ENCODE results near the gene FLACC1.
"Not testable (repeated sequence)": the region's sequence is repeated elsewhere in the genome, so short reads cannot be mapped to it uniquely, and the experiment has no call there.

The FLACC1 gene

GRCh38 chr2:201307876-201308275 is 49.3 kb downstream of the FLACC1 start:
- Histone ChIP-seq H3K9ac (ENCODE audit: low read length) (no peak overlapping the region), H3K36me3 (ENCODE audit: control insufficient read depth, insufficient read depth, low read length) (no peaks in the 10 kb centered on the region), H2BK15ac (replicated peaks; ENCODE audit: low read depth) (no peak overlapping the region), H3K79me2 (ENCODE audit: control insufficient read depth, insufficient read depth, low read length) (no peaks in the 10 kb centered on the region), H3K56ac (ENCODE audit: low read length) (no peak overlapping the region), H2AK5ac (ENCODE audit: low read length) (no peak overlapping the region), H3K4me1 (ENCODE audit: control insufficient read depth, low read depth, low read length) (no peaks in the 10 kb centered on the region), H3K4me3 (ENCODE audit: low read length) (no peak overlapping the region), H3K4ac (ENCODE audit: low read depth, low read length) (no peak overlapping the region), H3K27me3 (ENCODE audit: insufficient read depth, low read length, poor library complexity) (no peaks in the 10 kb centered on the region), H3K4me2 (ENCODE audit: low read length) (no peak overlapping the region), H2BK5ac (ENCODE audit: low read length) (no peak overlapping the region), H3K79me1 (ENCODE audit: low read length) (no peaks in the 10 kb centered on the region), H3K18ac (ENCODE audit: low read length) (no peak overlapping the region), H3K23ac (ENCODE audit: low read length) (no peak overlapping the region), H2BK120ac (ENCODE audit: low read depth, low read length) (no peak overlapping the region), H4K5ac (ENCODE audit: low read length) (no peak overlapping the region), H3K27ac (ENCODE audit: low read depth, low read length) (no peak overlapping the region), H4K8ac (ENCODE audit: low read depth, low read length) (no peak overlapping the region)
- no peak for DNase-seq
- WGBS (ENCODE audit: extremely low coverage, insufficient coverage, low lambda C conversion rate): no CpG with 5 or more reads among the region's 3 CpGs

GRCh38 chr2:201299929-201300328 is 57.2 kb downstream of the FLACC1 start:
- H3K4me2 ChIP-seq (ENCODE audit: low read length); H3K23ac ChIP-seq (ENCODE audit: low read length); H2BK120ac ChIP-seq (ENCODE audit: low read depth, low read length); H4K5ac ChIP-seq (ENCODE audit: low read length); H3K4ac ChIP-seq (ENCODE audit: low read depth, low read length); H4K8ac ChIP-seq (ENCODE audit: low read depth, low read length); H3K18ac ChIP-seq (ENCODE audit: low read length); H2AK5ac ChIP-seq (ENCODE audit: low read length); H3K79me1 ChIP-seq (ENCODE audit: low read length); H3K4me3 ChIP-seq (ENCODE audit: low read length); H3K27ac ChIP-seq (ENCODE audit: low read depth, low read length); H3K27me3 ChIP-seq (ENCODE audit: insufficient read depth, low read length, poor library complexity); H2BK15ac ChIP-seq (replicated peaks; ENCODE audit: low read depth); DNase-seq; H2BK5ac ChIP-seq (ENCODE audit: low read length); H3K56ac ChIP-seq (ENCODE audit: low read length); H3K79me2 ChIP-seq (ENCODE audit: control insufficient read depth, insufficient read depth, low read length); H3K9ac ChIP-seq (ENCODE audit: low read length); H3K36me3 ChIP-seq (ENCODE audit: control insufficient read depth, insufficient read depth, low read length); H3K4me1 ChIP-seq (ENCODE audit: control insufficient read depth, low read depth, low read length): not testable (repeated sequence)
- WGBS (ENCODE audit: extremely low coverage, insufficient coverage, low lambda C conversion rate): no CpG with 5 or more reads among the region's 11 CpGs

GRCh38 chr2:201298462-201299052 is 58.6 kb downstream of the FLACC1 start:
- Histone ChIP-seq H2BK5ac (ENCODE audit: low read length) (no peak overlapping the region), H3K27ac (ENCODE audit: low read depth, low read length) (no peak overlapping the region), H3K23ac (ENCODE audit: low read length) (no peak overlapping the region), H3K9ac (ENCODE audit: low read length) (no peak overlapping the region), H3K4me3 (ENCODE audit: low read length) (no peak overlapping the region), H4K8ac (ENCODE audit: low read depth, low read length) (no peak overlapping the region), H3K4me1 (ENCODE audit: control insufficient read depth, low read depth, low read length) (no peaks in the 10 kb centered on the region), H3K79me1 (ENCODE audit: low read length) (no peaks in the 10 kb centered on the region), H3K79me2 (ENCODE audit: control insufficient read depth, insufficient read depth, low read length) (no peaks in the 10 kb centered on the region), H2BK120ac (ENCODE audit: low read depth, low read length) (no peak overlapping the region), H3K4me2 (ENCODE audit: low read length) (no peak overlapping the region), H3K27me3 (ENCODE audit: insufficient read depth, low read length, poor library complexity) (no peaks in the 10 kb centered on the region), H3K4ac (ENCODE audit: low read depth, low read length) (no peak overlapping the region), H3K36me3 (ENCODE audit: control insufficient read depth, insufficient read depth, low read length) (no peaks in the 10 kb centered on the region), H2AK5ac (ENCODE audit: low read length) (no peak overlapping the region), H3K18ac (ENCODE audit: low read length) (no peak overlapping the region), H4K5ac (ENCODE audit: low read length) (no peak overlapping the region), H2BK15ac (replicated peaks; ENCODE audit: low read depth) (no peak overlapping the region), H3K56ac (ENCODE audit: low read length) (no peak overlapping the region)
- no CpG with 5 or more reads among the region's 3 CpGs for WGBS (ENCODE audit: extremely low coverage, insufficient coverage, low lambda C conversion rate)
- DNase-seq: no peak

DNA sequence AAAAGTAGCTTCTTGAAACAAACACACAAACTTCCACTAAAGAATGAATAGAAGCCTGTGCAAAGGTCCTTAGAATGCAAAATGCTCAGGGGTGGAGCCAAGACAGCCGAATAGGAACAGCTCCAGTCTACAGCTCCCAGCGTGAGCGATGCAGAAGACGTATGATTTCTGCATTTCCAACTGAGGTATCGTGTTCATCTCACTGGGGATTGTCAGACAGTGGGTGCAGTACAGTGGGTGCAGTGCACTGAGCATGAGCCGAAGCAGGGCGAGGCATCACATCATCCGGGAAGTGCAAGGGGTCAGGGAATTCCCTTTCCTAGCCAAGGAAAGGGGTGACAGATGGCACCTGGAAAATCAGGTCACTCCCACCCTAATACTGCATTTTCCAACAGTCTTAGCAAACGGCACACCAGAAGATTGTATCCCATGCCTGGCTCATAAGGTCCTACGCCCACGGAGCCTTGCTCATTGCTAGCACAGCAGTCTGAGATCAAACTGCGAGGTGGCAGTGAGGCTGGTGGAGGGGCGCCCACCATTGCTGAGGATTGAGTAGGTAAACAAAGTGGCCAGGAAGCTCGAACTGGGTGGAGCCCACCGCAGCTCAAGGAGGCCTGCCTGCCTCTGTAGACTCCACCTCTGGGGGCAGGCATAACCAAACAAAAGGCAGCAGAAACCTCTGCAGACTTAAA is 66.5 kb downstream of the FLACC1 start:
- not testable (repeated sequence) for H3K56ac ChIP-seq (ENCODE audit: low read length); H4K5ac ChIP-seq (ENCODE audit: low read length); H4K8ac ChIP-seq (ENCODE audit: low read depth, low read length); H2BK15ac ChIP-seq (replicated peaks; ENCODE audit: low read depth); H3K4me1 ChIP-seq (ENCODE audit: control insufficient read depth, low read depth, low read length); H3K4me2 ChIP-seq (ENCODE audit: low read length); H3K27ac ChIP-seq (ENCODE audit: low read depth, low read length); DNase-seq; H3K4ac ChIP-seq (ENCODE audit: low read depth, low read length); H2BK5ac ChIP-seq (ENCODE audit: low read length); H3K9ac ChIP-seq (ENCODE audit: low read length); H2BK120ac ChIP-seq (ENCODE audit: low read depth, low read length); H3K79me1 ChIP-seq (ENCODE audit: low read length); H3K79me2 ChIP-seq (ENCODE audit: control insufficient read depth, insufficient read depth, low read length); H2AK5ac ChIP-seq (ENCODE audit: low read length); H3K27me3 ChIP-seq (ENCODE audit: insufficient read depth, low read length, poor library complexity); H3K36me3 ChIP-seq (ENCODE audit: control insufficient read depth, insufficient read depth, low read length); H3K18ac ChIP-seq (ENCODE audit: low read length); H3K4me3 ChIP-seq (ENCODE audit: low read length); H3K23ac ChIP-seq (ENCODE audit: low read length)
- WGBS (ENCODE audit: extremely low coverage, insufficient coverage, low lambda C conversion rate): no CpG with 5 or more reads among the region's 15 CpGs

GRCh38 chr2:201285499-201285898 is 71.6 kb downstream of the FLACC1 start:
- no peak overlapping the region for H3K4ac ChIP-seq (ENCODE audit: low read depth, low read length)
- H3K4me2 ChIP-seq (ENCODE audit: low read length): no peak overlapping the region
- no peak overlapping the region for H3K56ac ChIP-seq (ENCODE audit: low read length)
- H2BK5ac ChIP-seq (ENCODE audit: low read length): no peak overlapping the region
- H3K79me1 ChIP-seq (ENCODE audit: low read length): no peaks in the 10 kb centered on the region
- H4K8ac ChIP-seq (ENCODE audit: low read depth, low read length): no peak overlapping the region
- H3K9ac ChIP-seq (ENCODE audit: low read length): no peak overlapping the region
- H2BK120ac ChIP-seq (ENCODE audit: low read depth, low read length): no peak overlapping the region
- H3K4me1 ChIP-seq (ENCODE audit: control insufficient read depth, low read depth, low read length): no peaks in the 10 kb centered on the region
- no peak overlapping the region for H2BK15ac ChIP-seq (replicated peaks; ENCODE audit: low read depth)
- H3K79me2 ChIP-seq (ENCODE audit: control insufficient read depth, insufficient read depth, low read length): no peaks in the 10 kb centered on the region
- no peak overlapping the region for H3K18ac ChIP-seq (ENCODE audit: low read length)
- no peak overlapping the region for H3K23ac ChIP-seq (ENCODE audit: low read length)
- no peak overlapping the region for H3K4me3 ChIP-seq (ENCODE audit: low read length)
- H3K27ac ChIP-seq (ENCODE audit: low read depth, low read length): no peak overlapping the region
- no peaks in the 10 kb centered on the region for H3K27me3 ChIP-seq (ENCODE audit: insufficient read depth, low read length, poor library complexity)
- no peak for DNase-seq
- H3K36me3 ChIP-seq (ENCODE audit: control insufficient read depth, insufficient read depth, low read length): no peaks in the 10 kb centered on the region
- no peak overlapping the region for H4K5ac ChIP-seq (ENCODE audit: low read length)
- H2AK5ac ChIP-seq (ENCODE audit: low read length): no peak overlapping the region
- WGBS (ENCODE audit: extremely low coverage, insufficient coverage, low lambda C conversion rate): no CpG with 5 or more reads among the region's 1 CpG

Measured in mesendoderm (in vitro differentiated cells).